HG03460 (cell line): Measurements from ENCODE around the gene OLA1.

Experiments used
- ATAC-seq: cut with Tn5 transposase; IDR thresholded peaks from one replicate; pipeline ENCODE4 v1.9.1; 2021; ENCODE audit not compliant: unreplicated experiment

The OLA1 gene

GRCh38 chr2:174224665-174225288 is 23.6 kb downstream of the OLA1 start:
- ATAC-seq, result no peak

DNA sequence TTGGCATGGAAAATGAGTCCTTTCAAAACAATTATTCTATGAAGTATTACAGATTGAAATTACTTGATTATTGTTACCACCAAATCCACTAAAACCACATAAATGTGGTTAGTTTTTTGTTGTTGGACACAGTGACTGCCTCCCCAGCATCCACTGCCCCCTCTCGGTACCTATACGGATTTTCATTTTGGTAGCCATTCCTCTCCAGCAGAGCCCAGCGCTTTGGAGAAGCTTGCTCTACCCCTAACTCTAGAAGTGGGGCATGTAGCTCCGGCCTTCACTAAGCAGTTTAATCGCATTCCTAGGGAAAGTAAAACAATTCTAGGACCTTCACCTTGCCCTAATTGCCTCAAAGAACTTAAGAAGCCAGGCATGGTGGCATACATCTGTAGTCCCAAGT is 24.2 kb downstream of the OLA1 start:
- no peak for ATAC-seq

GRCh38 chr2:174223388-174223787 is 24.9 kb downstream of the OLA1 start:
- ATAC-seq, result no peak

GRCh38 chr2:174222154-174222553 is 26.2 kb downstream of the OLA1 start:
- no peak for ATAC-seq

GRCh38 chr2:174219321-174219720 is 29.0 kb downstream of the OLA1 start:
- ATAC-seq, result no peak

DNA sequence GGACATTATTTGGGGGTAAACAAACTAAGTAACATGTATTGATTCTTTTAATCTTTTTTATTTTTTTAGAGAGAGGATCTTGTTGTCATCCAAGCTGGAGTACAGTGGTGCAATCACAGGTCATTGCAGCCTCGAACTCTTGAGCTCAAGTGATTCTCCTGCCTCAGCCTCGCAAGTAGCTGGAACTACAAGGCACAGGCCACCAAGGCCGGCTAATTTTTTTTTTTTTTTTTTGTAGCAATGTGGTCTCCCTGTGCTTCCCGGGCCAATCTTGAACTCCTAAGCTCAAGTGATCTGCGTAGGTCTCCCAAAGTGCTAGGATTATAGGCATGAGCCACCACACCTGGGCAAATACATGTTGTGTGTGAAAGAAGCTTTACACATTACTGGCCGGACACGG is 29.6 kb downstream of the OLA1 start:
- no peak for ATAC-seq

- no peak for ATAC-seq
Observed at GRCh38 chr2:174217869-174218268, 30.5 kb downstream of the OLA1 start.

- no peak for ATAC-seq
Observed at GRCh38 chr2:174211954-174212353, 36.4 kb downstream of the OLA1 start.

DNA sequence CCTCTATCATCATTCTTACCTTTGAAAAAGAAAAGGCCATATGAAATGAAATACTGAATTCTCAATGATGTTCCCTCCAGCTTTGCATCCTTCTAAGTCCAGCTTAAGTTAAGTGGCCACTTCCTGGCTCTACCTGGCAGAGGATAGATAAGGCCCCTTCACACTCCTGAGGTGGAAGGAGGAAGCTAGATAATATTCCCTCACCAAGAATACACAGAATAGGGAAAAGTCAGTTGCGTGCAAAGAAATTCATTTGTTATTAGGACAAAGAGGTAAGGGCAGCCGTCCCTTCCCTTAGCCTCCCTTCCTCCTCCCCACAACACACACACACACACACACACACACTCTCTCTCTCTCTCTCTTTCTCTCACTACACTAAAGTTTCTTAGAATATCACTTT is 37.5 kb downstream of the OLA1 start:
- no peak for ATAC-seq

GRCh38 chr2:174209325-174209724 is 39.0 kb downstream of the OLA1 start:
- ATAC-seq, result no peak

- ATAC-seq, result no peak
Observed at GRCh38 chr2:174208026-174208425, 40.3 kb downstream of the OLA1 start.

DNA sequence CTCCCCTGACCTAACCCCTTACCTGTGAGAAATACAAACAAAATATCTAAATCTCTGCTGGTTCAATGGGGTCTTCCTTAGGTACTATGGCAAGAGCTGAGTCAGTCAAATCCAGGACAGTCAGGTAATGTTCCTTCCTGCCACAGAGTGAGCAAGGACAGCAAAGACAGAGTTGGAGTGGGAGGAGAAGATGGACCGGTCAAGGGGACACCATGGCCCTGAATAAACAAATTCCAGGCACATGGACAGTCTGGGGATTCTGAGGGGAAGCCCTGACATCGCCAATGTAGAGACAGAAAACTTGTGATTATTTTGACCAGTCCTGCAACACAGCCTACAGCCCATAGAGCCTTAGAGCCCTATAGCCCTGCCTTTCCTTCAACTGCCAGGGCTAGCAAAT is 42.8 kb downstream of the OLA1 start:
- ATAC-seq, result no peak

GRCh38 chr2:174202188-174202587 is 46.1 kb downstream of the OLA1 start:
- ATAC-seq, result no peak

- ATAC-seq, result no peak
Observed at GRCh38 chr2:174198846-174199564, 49.3 kb downstream of the OLA1 start.

DNA sequence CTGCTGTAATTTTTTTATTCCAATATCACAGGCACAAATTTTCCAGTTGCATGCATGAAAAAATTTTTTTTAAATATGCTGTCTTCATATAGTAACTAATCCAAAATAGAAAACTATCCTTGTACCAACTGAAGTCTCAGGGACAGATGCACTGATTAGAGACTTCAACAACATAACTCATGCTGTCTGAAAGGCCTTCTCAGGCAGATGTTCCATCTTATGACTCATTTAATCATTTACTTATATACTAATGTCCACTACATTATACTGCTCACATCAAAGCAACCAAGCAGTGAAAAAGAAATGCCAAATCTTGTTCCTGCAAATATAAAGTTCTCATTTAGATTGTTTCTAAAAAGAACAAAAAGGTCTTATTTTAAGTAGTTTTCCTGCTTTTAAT is 53.1 kb downstream of the OLA1 start:
- no peak for ATAC-seq

DNA sequence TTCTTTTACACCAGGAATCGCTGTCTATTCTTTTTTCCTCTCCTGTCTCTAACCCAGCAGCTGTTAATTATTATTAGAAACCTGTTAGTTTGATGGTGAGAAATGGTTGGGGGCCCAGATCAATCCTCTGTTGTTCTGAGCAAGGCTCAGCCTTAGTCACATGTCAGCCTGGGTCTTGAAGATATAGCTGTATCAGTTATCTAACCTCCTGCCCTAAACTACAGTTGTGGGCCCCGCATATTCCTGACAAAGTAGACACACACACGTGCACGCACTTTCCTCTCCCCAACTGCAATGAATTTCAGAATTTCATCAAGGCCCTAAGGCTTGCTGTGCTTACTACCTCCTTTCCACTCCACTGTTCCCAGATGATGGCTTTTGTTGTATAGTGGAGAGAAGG is 54.6 kb downstream of the OLA1 start:
- ATAC-seq, result no peak

GRCh38 chr2:174192664-174193063 is 55.7 kb downstream of the OLA1 start:
- no peak for ATAC-seq

- no peak for ATAC-seq
Observed at GRCh38 chr2:174191342-174192074, 56.8 kb downstream of the OLA1 start.

DNA sequence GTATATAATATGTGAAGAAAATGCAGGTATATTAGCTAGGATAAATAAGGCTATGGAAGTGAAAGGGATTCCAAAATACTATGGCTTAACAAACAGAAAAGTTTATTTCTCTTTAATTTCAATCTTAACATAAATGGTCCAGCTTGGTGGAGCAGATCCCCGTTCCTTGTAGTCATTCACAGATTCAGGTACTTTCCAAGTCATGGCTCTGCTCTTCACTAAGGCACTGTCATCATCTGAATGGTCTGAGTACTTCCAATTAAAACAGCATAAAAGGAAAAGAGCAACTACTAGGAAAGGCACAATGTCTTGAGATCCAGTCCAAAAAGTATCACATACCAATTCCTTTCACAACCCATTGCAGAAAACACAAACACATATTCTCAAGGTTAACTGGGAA is 63.4 kb downstream of the OLA1 start:
- no peak for ATAC-seq

DNA sequence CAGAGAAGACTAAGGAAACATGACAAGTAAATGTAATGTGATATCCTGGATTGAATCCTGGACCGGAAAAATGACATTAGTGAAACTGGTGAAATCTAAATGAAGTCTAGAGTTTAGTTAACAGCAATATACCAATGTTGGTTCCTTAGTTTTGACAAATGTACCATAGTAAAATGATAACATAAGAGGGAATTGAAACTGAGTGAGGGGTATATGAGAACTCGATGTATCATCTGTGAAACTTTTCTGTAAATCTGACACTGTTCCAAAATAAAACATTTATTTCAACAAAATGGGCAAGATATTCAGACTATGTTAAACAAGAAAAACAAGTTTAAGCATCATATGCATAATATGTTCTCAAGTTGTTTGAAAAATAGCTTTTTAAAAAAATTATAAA is 63.8 kb downstream of the OLA1 start:
- no peak for ATAC-seq

GRCh38 chr2:174183076-174183475 is 65.3 kb downstream of the OLA1 start:
- ATAC-seq, result no peak

GRCh38 chr2:174181368-174181767 is 67.0 kb downstream of the OLA1 start:
- no peak for ATAC-seq
